ENCODE measurements around the gene MIER3. TPM values are rescaled to one million over a fixed set of nuclear protein-coding genes. Genes with fewer than 3 reads are reported as not detected.

MIER3 gene
- 7.2 and 7.5 TPM in 2 replicates for total RNA-seq

DNA sequence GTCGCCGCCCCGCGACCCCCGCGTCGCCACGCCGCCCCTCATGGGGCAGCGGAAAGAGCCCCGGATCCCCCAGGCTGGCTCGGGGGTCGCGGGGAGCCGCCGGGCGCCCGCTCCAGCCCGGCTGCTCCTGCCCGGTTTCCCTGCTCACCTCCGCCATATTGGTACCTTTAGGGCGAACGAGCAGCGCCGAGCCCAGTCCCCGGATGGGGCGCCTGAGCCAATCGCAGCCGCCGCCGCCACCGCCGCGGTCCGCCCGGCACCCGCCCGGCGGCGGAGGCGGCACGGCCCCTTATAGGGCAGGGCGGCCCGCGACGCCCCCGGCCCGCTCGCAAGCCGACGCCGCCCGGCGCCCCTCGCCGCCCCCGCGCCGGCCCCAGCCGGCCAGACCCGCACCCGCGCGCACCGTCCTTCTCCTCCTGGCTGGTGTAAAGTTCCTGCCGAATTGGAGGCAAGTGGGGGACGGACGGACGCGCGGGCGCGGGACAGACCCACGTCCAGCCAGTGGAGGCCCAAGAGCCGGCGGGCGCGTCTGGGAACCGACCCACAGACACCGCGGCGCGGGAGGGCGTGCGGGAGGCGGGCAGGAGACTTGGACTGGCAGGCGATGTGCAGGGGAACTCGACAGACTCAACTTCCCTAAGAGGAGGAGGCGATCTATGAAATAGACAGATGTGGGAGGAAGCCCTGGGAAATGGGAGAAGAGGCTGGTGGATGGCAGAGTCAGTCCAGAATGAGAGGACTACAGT lies at the start of gene MIER3:
MIER3 (minus strand) TSS at position 178 of the 746 bp plus-strand sequence; CDS start at position 157, 21 bp downstream.

GRCh38 chr5:56909294-56910209 lies 42.4 kb downstream of the MIER3 start, which contains the start of gene SETD9:
SETD9 (plus strand) TSS chr5:56909596; CDS start chr5:56909646, 50 bp downstream.

Other genes with a start within 250 kb of the MIER3 start
- 9.1 and 9.3 TPM in 2 replicates for gene MAP3K1, start 136.6 kb downstream of the MIER3 start, total RNA-seq
- gene SETD9, start 42.5 kb downstream of the MIER3 start, total RNA-seq, result 8.8 and 9.6 TPM in 2 replicates
- 30.8 and 31.3 TPM in 2 replicates for gene GPBP1, start 221.9 kb upstream of the MIER3 start, total RNA-seq